ENCODE data around the gene ANXA2R. TPM values are rescaled to one million over a fixed set of nuclear protein-coding genes. Genes with fewer than 3 reads are reported as not detected.

ANXA2R gene
- polyA plus RNA-seq, 1 of the 3 experiments (the other 2 are of a cell fraction) = 1.9 TPM

- Histone ChIP-seq H3K79me2 (ENCODE audit: insufficient read depth) (peaks cover 33% of the 10 kb centered on the region), H3K27me3 (ENCODE audit: insufficient read depth) (no peaks in the 10 kb centered on the region), H3F3A (replicated peaks; ENCODE audit: insufficient read depth) (peaks cover 6% of the 10 kb centered on the region), H3K4me3 (ENCODE audit: low read depth in 2 of 2, low read length in 1 of 2) (no peak overlapping the region), H3K4me2 (no peak overlapping the region), H3K9me2 (no peaks in the 10 kb centered on the region), H2AFZ (ENCODE audit: low read depth) (peak overlapping the region; percentile 70; the same call in 1 of the 2 replicates), H4K20me1 (ENCODE audit: insufficient read depth) (no peaks in the 10 kb centered on the region), H3K4me1 (ENCODE audit: control insufficient read depth in 1 of 2, insufficient read depth in 2 of 2, low read depth in 1 of 2, low read length in 1 of 2) (no peaks in the 10 kb centered on the region; a peak in 1 of 4 replicates), H3K9me3 (no peaks in the 10 kb centered on the region), H3K9ac (no peak overlapping the region), H3K36me3 (replicated peaks in 1 of 2; ENCODE audit: control insufficient read depth in 1 of 2, insufficient read depth in 2 of 2, low read length in 1 of 2) (no peaks in the 10 kb centered on the region), H3K27ac (ENCODE audit: low read depth in 2 of 2, low read length in 1 of 2) (peak overlapping the region in 1 of 2 experiments; percentile 25; a peak in 2 of 4 replicates)
- CTCF ChIA-PET = no interaction called here
- DNase-seq = no peak
- POLR2A ChIA-PET = no interaction called here
- no peak for TF ChIP-seq MAX (IDR thresholded peaks at IDR 0.05; ENCODE audit: low read depth)
- TF ChIP-seq YY1 (IDR thresholded peaks at IDR 0.05; ENCODE audit: low read depth) = no peak
- no peak for TF ChIP-seq FOXJ3 (CRISPR knock-in tag; IDR thresholded peaks at IDR 0.05)
- TF ChIP-seq RAD21 (IDR thresholded peaks at IDR 0.05; ENCODE audit: low read length) = no peak
- no peak for TF ChIP-seq FOXM1 (IDR thresholded peaks at IDR 0.05; ENCODE audit: low read depth)
- TF ChIP-seq ELF1 (IDR thresholded peaks at IDR 0.05) = no peak
- TF ChIP-seq SIN3A (IDR thresholded peaks at IDR 0.05; ENCODE audit: borderline replicate concordance, low read depth, low read length) = no peak
- TF ChIP-seq GATA2 (CRISPR knock-in tag; IDR thresholded peaks at IDR 0.05) = no peak
- TF ChIP-seq SMC3 (IDR thresholded peaks at IDR 0.05; ENCODE audit: low read depth, low read length) = no peak
- 71% methylated on average over 30 of the region's 41 CpGs for WGBS (ENCODE audit: low lambda C conversion rate)
Observed at GRCh38 chr5:43033841-43034590, 6.1 kb downstream of the ANXA2R start.

GRCh38 chr5:43027054-43027785 lies 12.9 kb downstream of the ANXA2R start:
- H2AFZ ChIP-seq (ENCODE audit: low read depth) = no peak overlapping the region
- no peak overlapping the region for H3K9ac ChIP-seq
- H3F3A ChIP-seq (replicated peaks; ENCODE audit: insufficient read depth) = no peaks in the 10 kb centered on the region
- H3K27me3 ChIP-seq (ENCODE audit: insufficient read depth) = no peaks in the 10 kb centered on the region
- no peaks in the 10 kb centered on the region for H3K9me3 ChIP-seq
- H3K4me1 ChIP-seq (ENCODE audit: control insufficient read depth in 1 of 2, insufficient read depth in 2 of 2, low read depth in 1 of 2, low read length in 1 of 2) = no peaks in the 10 kb centered on the region
- no peak overlapping the region for H3K4me3 ChIP-seq (ENCODE audit: low read depth in 2 of 2, low read length in 1 of 2)
- no peaks in the 10 kb centered on the region for H3K9me2 ChIP-seq
- H4K20me1 ChIP-seq (ENCODE audit: insufficient read depth) = no peaks in the 10 kb centered on the region
- peaks cover 0 to 4% of the 10 kb centered on the region in 2 experiments for H3K36me3 ChIP-seq (replicated peaks in 1 of 2; ENCODE audit: control insufficient read depth in 1 of 2, insufficient read depth in 2 of 2, low read length in 1 of 2)
- POLR2A ChIA-PET = no interaction called here
- no peak overlapping the region for H3K27ac ChIP-seq (ENCODE audit: low read depth in 2 of 2, low read length in 1 of 2)
- no peak overlapping the region for H3K4me2 ChIP-seq
- 55% methylated on average over 7 of the region's 7 CpGs for WGBS (ENCODE audit: low lambda C conversion rate)
- no peaks in the 10 kb centered on the region; the same call in 1 of the 2 replicates for H3K79me2 ChIP-seq (ENCODE audit: insufficient read depth)
- CTCF ChIA-PET = interaction anchor here (1.3 kb wide), 1 partner anchor 34 kb away, joined by 4 read pairs; no protein-coding TSS in a partner anchor
- no peak for DNase-seq
- TF ChIP-seq EP300 (IDR thresholded peaks at IDR 0.05; ENCODE audit: borderline replicate concordance in 1 of 2, low read depth in 1 of 2, low read length in 1 of 2) (no peak), USF2 (IDR thresholded peaks at IDR 0.05; ENCODE audit: borderline replicate concordance, low read depth, low read length) (no peak), SIN3A (IDR thresholded peaks at IDR 0.05; ENCODE audit: borderline replicate concordance, low read depth, low read length) (no peak), FOXM1 (IDR thresholded peaks at IDR 0.05; ENCODE audit: low read depth) (no peak), GATA2 (CRISPR knock-in tag; IDR thresholded peaks at IDR 0.05) (no peak), TAF1 (IDR thresholded peaks at IDR 0.05; ENCODE audit: borderline replicate concordance, low read depth, low read length) (no peak), USF1 (IDR thresholded peaks at IDR 0.05; ENCODE audit: borderline replicate concordance, low read depth) (no peak), CHD2 (IDR thresholded peaks at IDR 0.05; ENCODE audit: low read length, partially characterized antibody) (no peak), IRF3 (IDR thresholded peaks at IDR 0.05; ENCODE audit: low read depth, low read length) (no peak), NRF1 (IDR thresholded peaks at IDR 0.05; ENCODE audit: low read depth, low read length) (no peak), POLR2AphosphoS5 (IDR thresholded peaks at IDR 0.05; ENCODE audit: low read depth, low read length) (no peak), PBX3 (IDR thresholded peaks at IDR 0.05) (no peak), MAX (IDR thresholded peaks at IDR 0.05; ENCODE audit: low read depth) (no peak), CTCF (IDR thresholded peaks at IDR 0.05) (no peak)
